NB4 (cell line): ENCODE measurements around the gene DPYD.

Source experiments
- POLR2A ChIP-seq: IDR thresholded peaks from 2 replicates; pipeline ENCODE4 v1.6.1; 2011; ENCODE audit warnings: mild to moderate bottlenecking; ENCODE audit not compliant: insufficient read length; ENCODE audit errors: extremely low read depth
- TF ChIP-seq, protein P1 (sequence below): IDR thresholded peaks from one replicate; pipeline ENCODE4 v1.5.1; 2012; ENCODE audit warnings: low read depth, low read length
- TF ChIP-seq, protein P2 (sequence below): IDR thresholded peaks from 2 replicates; pipeline ENCODE4 v1.6.1; 2011; ENCODE audit warnings: low read depth, low read length

DNA sequence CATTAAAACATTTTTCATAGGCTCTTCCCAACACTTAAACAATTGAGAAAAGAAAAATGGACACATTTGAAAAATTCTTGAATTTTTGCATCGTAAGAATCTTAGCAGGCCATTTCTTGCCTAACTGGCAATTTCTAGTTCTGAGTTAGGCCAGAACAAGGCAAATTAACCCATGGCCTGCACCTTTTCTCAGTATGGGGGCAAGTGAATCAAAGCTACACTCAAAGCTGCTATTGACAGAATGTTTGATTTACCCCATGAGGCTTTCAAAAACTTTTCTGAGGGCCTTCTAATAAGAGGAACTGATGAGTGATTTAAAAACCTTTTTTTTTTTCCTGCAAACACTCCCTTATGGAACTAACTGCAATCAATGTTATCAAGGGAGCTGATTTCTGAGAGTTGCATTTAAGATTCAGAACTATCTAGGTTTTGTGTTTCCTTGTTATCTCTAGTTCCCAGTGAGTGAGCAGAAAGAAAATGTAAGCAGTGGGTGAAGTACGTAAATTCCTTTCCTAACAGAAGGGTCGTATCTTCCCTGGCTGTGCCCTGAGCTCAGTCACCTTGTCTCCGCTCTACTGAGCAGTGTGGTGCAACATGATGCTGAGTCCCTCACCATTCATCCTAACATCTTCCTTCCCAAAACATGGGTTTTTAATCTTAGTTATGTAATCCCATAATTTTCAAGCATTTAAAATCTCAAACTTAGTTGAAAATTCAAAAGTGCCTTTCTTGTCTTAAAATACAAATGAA is 353.7 kb downstream of the DPYD start:
- TF ChIP-seq, protein P1, sequence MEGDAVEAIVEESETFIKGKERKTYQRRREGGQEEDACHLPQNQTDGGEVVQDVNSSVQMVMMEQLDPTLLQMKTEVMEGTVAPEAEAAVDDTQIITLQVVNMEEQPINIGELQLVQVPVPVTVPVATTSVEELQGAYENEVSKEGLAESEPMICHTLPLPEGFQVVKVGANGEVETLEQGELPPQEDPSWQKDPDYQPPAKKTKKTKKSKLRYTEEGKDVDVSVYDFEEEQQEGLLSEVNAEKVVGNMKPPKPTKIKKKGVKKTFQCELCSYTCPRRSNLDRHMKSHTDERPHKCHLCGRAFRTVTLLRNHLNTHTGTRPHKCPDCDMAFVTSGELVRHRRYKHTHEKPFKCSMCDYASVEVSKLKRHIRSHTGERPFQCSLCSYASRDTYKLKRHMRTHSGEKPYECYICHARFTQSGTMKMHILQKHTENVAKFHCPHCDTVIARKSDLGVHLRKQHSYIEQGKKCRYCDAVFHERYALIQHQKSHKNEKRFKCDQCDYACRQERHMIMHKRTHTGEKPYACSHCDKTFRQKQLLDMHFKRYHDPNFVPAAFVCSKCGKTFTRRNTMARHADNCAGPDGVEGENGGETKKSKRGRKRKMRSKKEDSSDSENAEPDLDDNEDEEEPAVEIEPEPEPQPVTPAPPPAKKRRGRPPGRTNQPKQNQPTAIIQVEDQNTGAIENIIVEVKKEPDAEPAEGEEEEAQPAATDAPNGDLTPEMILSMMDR = no peak
- TF ChIP-seq POLR2A = no peak
- TF ChIP-seq, protein P2, sequence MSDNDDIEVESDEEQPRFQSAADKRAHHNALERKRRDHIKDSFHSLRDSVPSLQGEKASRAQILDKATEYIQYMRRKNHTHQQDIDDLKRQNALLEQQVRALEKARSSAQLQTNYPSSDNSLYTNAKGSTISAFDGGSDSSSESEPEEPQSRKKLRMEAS = no peak
